Measurements from ENCODE around the gene MYRIP.
"Not testable (repeated sequence)": the region's sequence is repeated elsewhere in the genome, so short reads cannot be mapped to it uniquely, and the experiment has no call there.

Gene MYRIP

DNA sequence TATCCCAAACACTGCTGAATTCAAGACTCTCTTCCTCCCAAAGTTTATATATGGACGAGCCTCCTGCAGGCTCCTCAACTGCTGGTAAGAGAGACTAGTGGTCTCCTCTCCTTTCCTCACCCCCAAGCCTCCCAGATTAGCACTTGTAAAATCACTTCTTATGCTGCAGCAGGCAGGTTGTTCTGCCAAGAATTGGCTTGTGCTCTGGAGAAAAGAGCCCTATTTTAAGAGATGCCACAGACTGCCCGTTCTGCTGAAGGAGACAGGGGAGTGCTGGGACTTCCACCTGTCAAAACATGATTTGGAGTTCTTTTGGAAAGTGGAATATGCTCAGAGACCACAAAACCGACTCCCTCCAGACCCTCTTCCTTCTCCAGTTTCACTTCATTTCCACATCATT lies 269.2 kb downstream of the MYRIP start:
- no peak overlapping the region for H3K4me3 ChIP-seq (ENCODE audit: low read depth, low read length)
- TF ChIP-seq, protein P1, sequence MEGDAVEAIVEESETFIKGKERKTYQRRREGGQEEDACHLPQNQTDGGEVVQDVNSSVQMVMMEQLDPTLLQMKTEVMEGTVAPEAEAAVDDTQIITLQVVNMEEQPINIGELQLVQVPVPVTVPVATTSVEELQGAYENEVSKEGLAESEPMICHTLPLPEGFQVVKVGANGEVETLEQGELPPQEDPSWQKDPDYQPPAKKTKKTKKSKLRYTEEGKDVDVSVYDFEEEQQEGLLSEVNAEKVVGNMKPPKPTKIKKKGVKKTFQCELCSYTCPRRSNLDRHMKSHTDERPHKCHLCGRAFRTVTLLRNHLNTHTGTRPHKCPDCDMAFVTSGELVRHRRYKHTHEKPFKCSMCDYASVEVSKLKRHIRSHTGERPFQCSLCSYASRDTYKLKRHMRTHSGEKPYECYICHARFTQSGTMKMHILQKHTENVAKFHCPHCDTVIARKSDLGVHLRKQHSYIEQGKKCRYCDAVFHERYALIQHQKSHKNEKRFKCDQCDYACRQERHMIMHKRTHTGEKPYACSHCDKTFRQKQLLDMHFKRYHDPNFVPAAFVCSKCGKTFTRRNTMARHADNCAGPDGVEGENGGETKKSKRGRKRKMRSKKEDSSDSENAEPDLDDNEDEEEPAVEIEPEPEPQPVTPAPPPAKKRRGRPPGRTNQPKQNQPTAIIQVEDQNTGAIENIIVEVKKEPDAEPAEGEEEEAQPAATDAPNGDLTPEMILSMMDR (IDR thresholded peaks at IDR 0.05; ENCODE audit: borderline replicate concordance, insufficient read depth, low read depth, low read length), result no peak

DNA sequence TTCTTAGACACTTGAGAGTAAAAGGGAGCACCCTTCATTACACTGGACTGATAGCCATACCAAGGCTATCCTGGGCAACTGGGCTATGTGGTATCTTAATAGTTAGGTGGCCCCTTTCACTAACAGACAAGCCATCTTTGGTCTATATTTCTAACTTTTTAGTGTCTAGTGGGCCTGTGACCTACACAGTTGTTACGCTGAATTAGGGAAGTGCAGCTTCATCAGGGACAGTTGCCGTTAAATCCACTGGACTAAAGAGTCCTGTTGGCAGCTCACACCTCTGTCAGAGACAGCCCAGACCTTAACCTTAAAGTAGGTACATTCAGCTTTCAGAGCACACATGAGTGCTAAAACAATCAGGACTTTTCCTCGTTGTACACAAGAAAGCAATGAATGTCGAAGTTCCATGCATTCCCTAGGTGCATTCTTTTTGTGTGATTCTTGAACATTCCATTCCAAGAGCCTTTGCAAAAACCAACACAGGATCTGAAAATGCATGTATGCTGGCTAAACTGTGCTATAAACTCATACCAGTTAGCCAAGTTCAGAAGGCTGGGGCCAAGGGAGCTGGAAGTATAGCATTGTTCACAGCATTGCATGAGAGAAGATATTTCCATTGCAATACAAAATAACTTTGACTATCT lies 269.9 kb downstream of the MYRIP start:
- no peak overlapping the region for H3K4me3 ChIP-seq (ENCODE audit: low read depth, low read length)
- TF ChIP-seq, protein P1 (IDR thresholded peaks at IDR 0.05; ENCODE audit: borderline replicate concordance, insufficient read depth, low read depth, low read length), result no peak

DNA sequence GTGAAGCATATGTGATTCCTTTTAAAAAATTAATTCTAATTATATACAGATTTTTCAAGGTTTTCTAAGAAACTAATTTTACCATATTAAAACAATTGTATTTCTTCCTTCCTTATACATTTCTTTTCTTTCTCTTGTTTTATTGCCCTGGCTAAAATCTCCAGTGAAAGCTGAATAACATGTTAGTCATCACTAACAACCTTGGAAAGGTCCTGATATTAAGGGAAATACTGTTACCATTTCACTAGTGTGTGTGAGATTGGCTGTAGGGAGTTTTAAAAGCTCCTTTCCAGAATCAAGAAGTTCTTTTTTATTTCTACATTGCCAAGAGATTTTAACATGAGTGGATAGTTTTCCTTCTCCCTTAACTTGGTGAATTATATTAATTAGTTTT lies 270.4 kb downstream of the MYRIP start:
- TF ChIP-seq, protein P1 (IDR thresholded peaks at IDR 0.05; ENCODE audit: borderline replicate concordance, insufficient read depth, low read depth, low read length), result no peak
- H3K4me3 ChIP-seq (ENCODE audit: low read depth, low read length), result no peak overlapping the region

DNA sequence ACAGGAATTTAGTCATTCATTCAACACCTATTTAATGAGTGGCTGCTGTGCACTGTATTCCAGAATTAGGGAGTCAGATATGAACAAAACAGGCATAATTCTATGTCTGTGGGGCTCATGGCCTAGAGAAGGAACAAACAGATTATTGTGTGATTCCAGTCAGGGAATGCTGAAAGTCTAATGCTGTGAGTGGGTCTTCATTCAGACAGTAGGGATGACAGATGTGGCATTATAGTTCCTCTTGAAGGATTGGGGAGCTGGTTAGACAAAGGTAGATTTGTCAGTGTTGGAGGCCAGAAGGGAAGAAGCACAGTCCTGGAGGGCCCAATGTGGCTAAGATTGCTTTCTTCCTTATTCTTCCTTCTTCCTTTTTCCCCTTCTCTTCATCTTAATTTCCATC lies 273.7 kb downstream of the MYRIP start:
- TF ChIP-seq, protein P1 (IDR thresholded peaks at IDR 0.05; ENCODE audit: borderline replicate concordance, insufficient read depth, low read depth, low read length), result no peak
- no peak overlapping the region for H3K4me3 ChIP-seq (ENCODE audit: low read depth, low read length)

DNA sequence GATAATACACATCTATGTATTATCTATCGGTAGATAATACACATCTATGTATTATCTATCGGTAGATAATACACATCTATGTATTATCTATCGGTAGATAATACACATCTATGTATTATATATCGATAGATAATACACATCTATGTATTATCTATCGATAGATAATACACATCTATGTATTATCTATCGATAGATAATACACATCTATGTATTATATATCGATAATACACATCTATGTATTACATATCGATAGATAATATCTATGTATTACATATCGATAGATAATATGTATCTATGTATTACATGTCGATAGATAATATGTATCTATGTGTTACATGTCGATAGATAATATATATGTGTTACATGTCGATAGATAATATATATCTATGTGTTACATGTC lies 275.0 kb downstream of the MYRIP start:
- H3K4me3 ChIP-seq (ENCODE audit: low read depth, low read length), result not testable (repeated sequence)

DNA sequence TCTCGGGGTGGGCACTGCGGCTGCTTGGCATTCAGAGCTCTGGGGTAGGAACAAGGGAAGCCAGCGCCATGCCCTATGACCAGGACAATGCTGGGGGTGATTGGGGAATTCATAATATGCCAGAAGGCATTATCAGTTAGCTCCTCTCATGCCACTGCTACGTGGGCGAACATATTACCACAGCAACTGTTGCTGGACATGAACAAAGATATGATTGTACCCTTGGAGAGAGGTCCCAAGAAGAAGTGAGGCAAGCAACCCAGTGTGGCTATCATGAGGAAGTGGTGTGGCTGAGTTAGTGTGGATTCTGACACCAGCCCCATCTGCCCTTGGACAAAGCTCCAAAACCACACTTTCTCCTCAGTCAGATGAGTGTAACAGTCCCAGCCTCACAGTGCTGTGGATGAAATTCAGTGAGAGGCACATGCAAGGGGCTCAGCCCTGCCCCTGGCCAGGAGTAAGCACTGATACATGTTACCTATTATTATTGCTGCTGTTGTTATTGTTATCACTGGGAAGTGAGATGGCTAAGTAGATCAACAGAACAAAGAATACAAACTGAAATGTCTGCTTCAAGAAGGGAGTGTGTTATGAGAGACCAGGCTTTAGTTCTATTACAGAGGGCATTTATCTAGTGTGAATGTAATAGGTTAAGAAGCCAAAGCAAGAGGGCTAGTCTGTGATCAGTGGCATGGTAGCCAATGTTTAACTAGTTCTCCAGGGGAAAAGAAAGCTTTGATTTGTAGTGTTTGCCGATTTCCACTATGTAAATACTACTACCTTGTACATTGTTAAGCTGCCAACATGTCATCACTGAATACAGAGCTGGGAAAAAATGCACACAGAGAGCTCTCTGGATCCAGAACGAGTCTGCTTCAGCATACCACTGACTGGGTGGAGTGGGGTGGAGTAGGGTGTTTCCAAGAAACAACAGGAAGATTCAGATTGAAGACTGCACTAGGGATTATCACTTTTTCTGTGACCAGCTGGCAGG lies 277.8 kb downstream of the MYRIP start:
- H3K4me3 ChIP-seq (ENCODE audit: low read depth, low read length), result no peak overlapping the region
- TF ChIP-seq, protein P1 (IDR thresholded peaks at IDR 0.05; ENCODE audit: borderline replicate concordance, insufficient read depth, low read depth, low read length), result no peak

DNA sequence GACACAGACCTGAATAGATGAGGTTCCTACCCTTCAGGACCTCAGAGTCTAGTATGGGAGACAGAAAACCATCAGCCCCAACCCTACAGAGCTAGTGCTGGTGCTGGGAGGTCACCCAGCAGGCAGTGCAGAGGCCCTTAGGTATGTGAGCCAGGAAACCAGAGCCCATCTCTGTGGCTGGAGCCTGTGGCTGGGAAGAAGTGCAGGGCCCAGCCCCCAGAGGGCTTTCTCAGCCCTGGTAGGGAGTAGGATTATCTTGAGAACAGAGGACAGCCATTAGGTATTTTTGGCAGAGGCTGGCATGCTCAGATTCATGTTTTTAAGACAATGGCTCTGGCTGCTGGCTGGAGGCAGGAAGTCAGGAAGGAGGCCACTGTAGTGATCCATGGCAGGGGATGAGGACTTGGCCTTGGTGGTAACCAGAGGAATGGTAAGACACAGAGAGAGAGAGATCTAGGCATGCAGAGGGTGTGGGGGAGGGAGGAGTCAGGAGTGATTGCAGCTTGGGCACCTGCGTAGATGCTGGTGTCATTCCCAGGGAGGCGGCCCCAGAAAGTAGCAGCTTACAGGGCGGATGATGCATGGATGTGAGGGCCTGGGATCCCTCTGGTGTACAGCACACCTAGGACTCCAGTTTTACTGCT lies 279.2 kb downstream of the MYRIP start:
- TF ChIP-seq, protein P1 (IDR thresholded peaks at IDR 0.05; ENCODE audit: borderline replicate concordance, insufficient read depth, low read depth, low read length), result no peak
- no peak overlapping the region for H3K4me3 ChIP-seq (ENCODE audit: low read depth, low read length)
